Measurements from ENCODE around the gene VRK3.
A peak's percentile ranks its signal among the peaks of the same experiment; 100 is the strongest.
"Not testable (repeated sequence)": the region's sequence is repeated elsewhere in the genome, so short reads cannot be mapped to it uniquely, and the experiment has no call there.

The VRK3 gene

GRCh38 chr19:50025022-50025793 lies at the start of gene VRK3:
Gene VRK3, minus strand, starts transcription at chr19:50025372. Its CDS starts 9,210 bp downstream, at chr19:50016162.
- peak; percentile 94 to 99 for DNase-seq

GRCh38 chr19:50068382-50068781 lies 43.2 kb upstream of the VRK3 start:
- DNase-seq: not testable (repeated sequence)

GRCh38 chr19:50067575-50067974 lies 42.4 kb upstream of the VRK3 start:
- no peak for DNase-seq

- DNase-seq: no peak
Observed at GRCh38 chr19:50065938-50066337, 40.8 kb upstream of the VRK3 start.

GRCh38 chr19:50061650-50062049 lies 36.5 kb upstream of the VRK3 start:
- DNase-seq: no peak

- no peak for DNase-seq
Observed at GRCh38 chr19:50060107-50060506, 34.9 kb upstream of the VRK3 start.

- no peak for DNase-seq
Observed at GRCh38 chr19:50059045-50059444, 33.9 kb upstream of the VRK3 start.

GRCh38 chr19:50058425-50058824 lies 33.3 kb upstream of the VRK3 start:
- no peak for DNase-seq

- DNase-seq: no peak
Observed at GRCh38 chr19:50053119-50053518, 27.9 kb upstream of the VRK3 start.

- no peak for DNase-seq
Observed at GRCh38 chr19:50051964-50052363, 26.8 kb upstream of the VRK3 start.

GRCh38 chr19:50051228-50051895 lies 26.2 kb upstream of the VRK3 start:
- DNase-seq: not testable (repeated sequence)

- DNase-seq: peak in 1 of 2 donors; percentile 33
Observed at GRCh38 chr19:50050406-50051227, 25.4 kb upstream of the VRK3 start.

- no peak for DNase-seq
Observed at GRCh38 chr19:50047671-50048070, 22.5 kb upstream of the VRK3 start.

GRCh38 chr19:50046649-50047503 lies 21.7 kb upstream of the VRK3 start:
- DNase-seq: no peak

- no peak for DNase-seq
Observed at GRCh38 chr19:50044922-50045321, 19.8 kb upstream of the VRK3 start.

- DNase-seq: no peak
Observed at GRCh38 chr19:50043967-50044366, 18.8 kb upstream of the VRK3 start.

- no peak for DNase-seq
Observed at GRCh38 chr19:50042363-50043024, 17.3 kb upstream of the VRK3 start.

- DNase-seq: no peak
Observed at GRCh38 chr19:50040967-50041366, 15.8 kb upstream of the VRK3 start.

GRCh38 chr19:50039968-50040367 lies 14.8 kb upstream of the VRK3 start:
- DNase-seq: no peak

- no peak for DNase-seq
Observed at GRCh38 chr19:50036908-50037307, 11.7 kb upstream of the VRK3 start.

- DNase-seq: no peak
Observed at GRCh38 chr19:50030937-50031336, 5.8 kb upstream of the VRK3 start.

GRCh38 chr19:50030225-50030624 lies 5.1 kb upstream of the VRK3 start:
- DNase-seq: no peak

Data from bone marrow (tissue), 2 donors.